ENCODE data around the gene KCNIP4. TPM values are rescaled to one million over a fixed set of nuclear protein-coding genes. Genes with fewer than 3 reads are reported as not detected.

Gene KCNIP4
- total and polyA plus RNA-seq, 2 of the 8 experiments (the other 6 are each of a cell fraction or from before 2014, with no cell fraction given), result 0.06 TPM; not detected in 1

GRCh38 chr4:21450331-21450730, 498.2 kb downstream of the KCNIP4 start (continued):
- no peak for TF ChIP-seq BCL11A (IDR thresholded peaks at IDR 0.05; ENCODE audit: low read depth in 2 of 2, low read length in 2 of 2)
- no peak for TF ChIP-seq SP2 (IDR thresholded peaks at IDR 0.05; ENCODE audit: low read length)
- TF ChIP-seq POU5F1 (IDR thresholded peaks at IDR 0.05; ENCODE audit: low read depth, low read length), result no peak

Measured in H1 (cell line).